EL (cell line): ENCODE results near the gene RFX3.

Experiments
- DNase-seq: peaks from one replicate; pipeline ENCODE4 v3.0.0-alpha.2; 2016

The RFX3 gene

DNA sequence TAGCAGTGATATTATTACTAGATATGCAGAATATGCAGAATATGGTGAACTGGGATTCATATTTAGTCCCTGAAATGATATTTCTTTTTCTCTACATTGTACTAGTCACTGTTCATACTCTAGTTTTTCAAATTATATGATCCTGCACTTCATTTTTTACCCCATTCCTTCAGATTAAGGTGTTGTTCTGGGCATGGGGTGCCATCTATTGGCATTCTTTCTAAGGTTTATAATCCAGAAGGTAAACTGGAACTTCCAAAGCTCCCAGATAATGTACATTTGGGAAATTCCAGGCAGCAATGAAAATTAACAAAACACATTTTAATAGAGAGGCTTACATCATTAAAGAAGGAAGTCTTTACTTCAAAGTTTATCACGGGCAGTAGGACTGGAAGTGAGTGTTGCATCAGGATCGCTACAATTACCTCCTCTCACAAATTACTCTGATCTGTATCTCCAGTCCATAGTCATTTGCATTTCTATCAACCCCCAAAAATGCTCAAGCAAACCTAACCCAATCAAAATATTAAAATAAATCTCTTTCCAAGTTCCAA is 12.5 kb downstream of the RFX3 start:
- DNase-seq = no peak

GRCh38 chr9:3511551-3511950 is 14.2 kb downstream of the RFX3 start:
- no peak for DNase-seq

DNA sequence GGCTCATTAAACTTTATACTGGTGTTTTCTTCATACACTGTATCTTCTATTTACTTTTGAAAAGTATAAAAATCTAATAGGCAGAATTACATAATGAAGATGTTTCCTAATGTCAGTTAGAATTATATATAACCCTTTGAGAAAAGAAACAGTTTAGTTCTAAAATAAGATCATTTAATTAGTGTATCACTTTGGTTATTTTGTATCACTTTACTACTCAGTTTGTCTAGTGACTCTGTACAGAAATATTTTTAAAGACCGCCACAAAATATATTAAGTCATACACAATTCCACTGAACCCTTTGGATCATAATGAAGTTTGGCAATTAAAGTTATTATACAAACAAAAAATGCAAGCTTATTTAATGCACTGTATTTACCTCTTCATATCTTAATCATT is 15.0 kb downstream of the RFX3 start:
- DNase-seq = no peak

DNA sequence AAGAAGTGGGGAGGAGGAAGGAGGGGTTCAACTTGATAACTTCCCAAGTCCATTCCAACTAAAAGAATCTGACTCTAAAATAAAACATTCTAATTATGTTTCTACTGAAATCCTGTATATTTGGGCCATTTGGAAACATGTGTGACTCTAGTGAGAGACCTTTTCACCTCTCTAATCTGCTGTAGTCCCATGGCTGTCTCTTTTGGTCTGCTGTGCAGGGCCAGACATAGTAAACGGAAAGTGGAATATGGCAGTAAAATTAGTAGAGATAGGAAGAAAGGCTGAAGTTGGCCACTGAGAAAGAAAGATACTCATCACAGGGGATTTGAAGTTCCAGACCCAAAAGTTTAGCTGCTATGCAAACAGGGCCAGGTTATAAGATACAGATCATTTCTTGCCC is 15.9 kb downstream of the RFX3 start:
- no peak for DNase-seq

GRCh38 chr9:3508521-3509291 is 17.1 kb downstream of the RFX3 start:
- DNase-seq = no peak

- no peak for DNase-seq
Observed at GRCh38 chr9:3508078-3508431, 17.7 kb downstream of the RFX3 start.

- no peak for DNase-seq
Observed at GRCh38 chr9:3507395-3508077, 18.3 kb downstream of the RFX3 start.

GRCh38 chr9:3506164-3506563 is 19.6 kb downstream of the RFX3 start:
- DNase-seq = no peak

DNA sequence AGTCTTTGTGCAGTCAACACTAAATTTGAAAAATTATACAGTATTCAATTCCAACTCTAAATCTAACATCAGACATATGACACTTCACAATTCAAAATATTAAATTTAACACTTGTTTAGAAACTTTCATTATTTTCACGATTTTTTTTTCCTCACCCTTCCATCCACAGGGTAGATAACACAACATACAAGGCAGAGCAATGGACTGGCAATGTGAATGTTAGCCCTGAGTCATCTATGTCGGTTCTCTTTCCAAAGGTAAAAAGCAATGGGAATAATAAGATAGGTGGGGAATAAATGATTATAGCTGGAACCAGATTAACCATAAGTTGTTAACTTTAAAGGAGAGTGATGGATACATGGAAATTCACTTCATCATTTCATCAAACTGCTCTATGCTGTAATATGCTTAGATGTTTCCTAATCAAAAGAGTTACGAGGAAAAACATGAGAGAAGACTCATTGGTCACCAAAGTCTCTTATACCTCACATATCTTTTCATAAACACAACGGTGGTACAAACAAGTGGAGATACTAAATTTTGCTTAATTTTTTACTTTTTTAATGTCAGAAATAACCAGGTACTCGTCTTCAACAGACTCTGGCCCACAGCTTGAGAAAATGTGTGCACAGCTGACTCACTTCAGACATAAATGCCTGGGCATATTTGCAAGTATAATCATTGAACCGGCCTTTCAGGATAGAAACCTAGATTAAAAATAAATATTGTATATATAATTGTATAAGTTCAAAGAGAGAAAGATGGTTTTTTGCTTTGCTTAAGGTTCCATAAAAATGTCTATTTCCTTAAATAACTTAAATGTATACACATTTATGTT is 23.0 kb downstream of the RFX3 start:
- DNase-seq = peak; percentile 39

GRCh38 chr9:3500044-3500443 is 25.8 kb downstream of the RFX3 start:
- DNase-seq = no peak

DNA sequence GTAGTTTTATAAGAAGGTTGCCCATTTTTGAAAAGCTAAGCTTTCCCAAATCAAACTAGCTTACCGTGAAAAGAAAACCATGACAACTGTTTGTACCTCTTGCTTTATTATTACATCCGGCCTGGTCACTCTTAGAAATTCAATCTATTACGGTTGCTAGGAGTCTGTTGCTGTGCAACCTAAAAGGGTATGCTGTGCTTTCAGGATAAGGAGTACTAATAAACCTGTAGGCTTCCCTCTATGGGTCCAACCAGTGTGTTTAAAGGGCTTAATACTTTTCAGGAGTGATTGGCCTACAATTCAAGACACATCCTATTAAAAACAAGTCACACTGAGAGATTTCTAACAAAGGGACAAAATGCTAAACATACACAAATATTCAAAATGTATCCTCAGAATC is 27.1 kb downstream of the RFX3 start:
- no peak for DNase-seq

GRCh38 chr9:3497857-3498256 is 27.9 kb downstream of the RFX3 start:
- no peak for DNase-seq

- DNase-seq = peak; percentile 59
Observed at GRCh38 chr9:3497401-3497800, 28.4 kb downstream of the RFX3 start.

DNA sequence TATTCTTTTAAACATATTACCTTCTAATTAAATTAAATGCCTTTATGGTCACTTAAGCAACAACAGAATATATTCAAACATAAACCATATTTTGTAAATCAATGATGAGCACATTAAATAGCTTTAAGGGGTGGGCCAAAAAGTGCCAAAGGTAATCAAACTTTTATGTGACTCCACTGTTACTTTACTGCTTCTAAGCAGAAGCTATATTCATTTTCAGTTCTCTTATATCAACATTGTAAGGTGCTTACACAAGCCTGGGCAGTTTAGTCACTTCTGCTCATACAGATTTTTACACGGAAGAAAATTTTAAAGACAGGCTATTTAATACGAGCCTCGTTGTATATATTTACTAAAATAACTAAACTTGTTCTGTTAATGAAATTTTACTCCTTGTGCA is 29.9 kb downstream of the RFX3 start:
- DNase-seq = no peak

DNA sequence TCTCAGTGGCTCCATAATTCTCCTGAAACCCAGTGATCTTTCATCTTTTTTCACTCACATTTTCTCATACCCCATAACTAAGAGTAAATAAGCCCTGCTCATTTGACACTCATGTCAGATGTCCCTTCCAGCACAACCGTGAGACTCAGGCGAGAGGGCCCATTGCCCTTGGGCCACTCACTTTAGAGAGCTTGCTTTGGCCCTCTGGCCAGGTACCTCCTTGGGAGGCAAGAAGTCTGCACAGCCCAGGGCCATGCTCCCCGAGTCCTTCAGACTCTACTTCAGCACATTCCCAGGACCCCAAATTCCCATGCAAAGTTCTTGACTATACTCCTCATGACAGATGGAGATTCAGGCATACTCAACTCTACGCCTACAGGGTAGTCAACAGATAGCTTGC is 33.6 kb downstream of the RFX3 start:
- DNase-seq = no peak

DNA sequence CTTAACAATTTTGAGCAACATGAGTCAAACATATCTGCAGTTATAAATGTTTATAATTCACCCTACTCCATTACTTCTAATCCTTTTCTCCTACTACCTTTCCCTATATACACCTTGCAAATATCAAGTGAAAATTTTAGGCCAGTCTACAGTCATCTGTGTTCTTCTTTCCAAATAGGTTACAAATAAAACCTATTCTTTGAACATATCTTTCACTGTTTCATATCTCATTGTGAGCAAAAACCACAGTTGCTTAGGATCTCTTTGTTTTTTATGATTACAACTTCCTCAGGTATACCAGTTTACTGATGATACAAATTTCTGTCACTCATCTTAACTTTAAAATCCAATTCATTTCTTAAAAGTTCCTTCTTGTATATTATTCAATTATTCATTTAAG is 34.4 kb downstream of the RFX3 start:
- no peak for DNase-seq

DNA sequence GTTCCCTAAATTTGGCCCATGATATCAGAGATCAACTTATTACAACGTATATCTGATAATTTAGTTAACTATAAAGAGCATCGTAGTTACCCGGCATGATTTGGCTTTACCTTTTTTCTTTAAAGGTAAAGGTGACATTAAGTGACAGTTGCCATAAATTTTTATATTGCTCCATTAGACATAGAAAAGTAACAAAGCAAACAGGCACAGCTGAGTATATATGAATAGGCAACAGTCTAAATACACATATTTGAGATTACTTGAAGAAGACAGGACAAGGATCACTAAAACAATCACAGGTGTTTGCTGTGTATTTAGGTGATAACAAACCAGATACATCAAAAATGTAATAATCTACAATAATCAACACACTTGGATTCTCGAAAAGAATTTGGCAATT is 34.8 kb downstream of the RFX3 start:
- DNase-seq = no peak

- no peak for DNase-seq
Observed at GRCh38 chr9:3482578-3482977, 43.2 kb downstream of the RFX3 start.

DNA sequence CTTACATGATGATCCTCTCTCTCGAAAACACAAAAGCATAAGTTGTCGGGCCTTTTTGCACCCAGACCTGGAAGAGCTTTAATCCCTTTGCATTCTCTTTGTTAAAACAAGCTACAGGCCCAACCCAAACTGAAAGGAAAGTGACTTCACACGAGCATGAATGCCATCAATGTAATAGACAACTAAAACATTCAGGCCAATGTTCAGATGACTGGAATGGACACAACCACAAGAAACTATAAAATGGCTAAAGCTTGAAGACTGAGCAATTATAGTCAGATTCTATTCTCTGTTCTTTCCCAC is 45.5 kb downstream of the RFX3 start:
- no peak for DNase-seq

DNA sequence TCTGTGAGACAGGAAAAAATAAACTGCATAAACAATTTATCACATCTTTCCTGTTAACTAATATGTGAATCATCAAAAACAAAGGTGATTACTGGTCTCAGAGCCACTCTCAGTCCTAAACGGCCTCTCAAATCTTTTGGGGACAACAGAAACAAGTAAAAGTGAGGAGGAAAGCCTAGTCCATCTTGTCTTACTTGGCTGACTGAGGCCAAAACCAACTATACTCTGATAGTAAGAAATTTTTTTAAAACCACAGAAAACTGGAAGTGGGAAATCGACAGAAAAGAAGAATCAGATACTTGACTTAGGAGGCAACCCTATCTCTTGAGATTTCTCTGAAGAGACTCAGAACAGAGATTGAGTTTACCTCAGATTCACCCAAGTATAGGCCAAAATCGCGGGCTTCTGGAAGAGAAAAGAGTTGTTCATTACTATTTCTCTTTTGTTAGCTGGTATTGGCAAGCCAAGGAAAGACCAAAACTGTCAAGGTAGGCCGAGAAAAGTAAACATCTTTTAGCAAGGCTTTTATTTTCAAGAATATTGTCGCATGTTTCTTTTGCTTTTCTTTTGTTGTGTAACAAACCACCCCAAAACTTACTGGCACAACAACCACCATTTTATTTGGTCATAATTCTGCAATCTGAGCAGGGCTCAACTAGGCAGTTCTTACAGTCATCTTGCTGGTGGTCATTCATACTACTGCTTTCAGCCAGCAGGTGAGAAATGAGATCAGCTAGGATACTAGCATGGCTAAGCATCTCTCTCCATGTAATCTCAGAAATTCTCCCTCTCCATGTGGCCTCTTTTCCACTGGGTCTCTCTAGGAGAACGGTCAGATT is 46.1 kb downstream of the RFX3 start:
- DNase-seq = no peak

- DNase-seq = peak; percentile 68
Observed at GRCh38 chr9:3478549-3478953, 47.2 kb downstream of the RFX3 start.

- no peak for DNase-seq
Observed at GRCh38 chr9:3477236-3477834, 48.5 kb downstream of the RFX3 start.
